ENCODE data around the gene NRXN3.

- no peak for TF ChIP-seq NCOA2 (CRISPR knock-in tag; IDR thresholded peaks at IDR 0.05)
- TF ChIP-seq CBX2 (IDR thresholded peaks at IDR 0.05; ENCODE audit: low read depth, low read length), result no peak
- TF ChIP-seq CBX2 (CRISPR knock-in tag; IDR thresholded peaks at IDR 0.05; ENCODE audit: low read depth), result no peak
- TF ChIP-seq NFYB (CRISPR knock-in tag; IDR thresholded peaks at IDR 0.05), result no peak
- no peak for TF ChIP-seq MEIS2 (CRISPR knock-in tag; IDR thresholded peaks at IDR 0.05)
- no peak for TF ChIP-seq MXI1 (IDR thresholded peaks at IDR 0.05; ENCODE audit: borderline replicate concordance, low read depth, low read length)
- no peak for TF ChIP-seq ZBTB1 (CRISPR knock-in tag; IDR thresholded peaks at IDR 0.05; ENCODE audit: borderline replicate concordance)
- TF ChIP-seq THAP8 (CRISPR knock-in tag; IDR thresholded peaks at IDR 0.05; ENCODE audit: borderline replicate concordance), result no peak
- TF ChIP-seq KLF6 (CRISPR knock-in tag; IDR thresholded peaks at IDR 0.05), result no peak
- TF ChIP-seq BRD4 (CRISPR knock-in tag; IDR thresholded peaks at IDR 0.05), result no peak
- no peak for TF ChIP-seq MAX (IDR thresholded peaks at IDR 0.05)
- TF ChIP-seq SRSF9 (IDR thresholded peaks at IDR 0.05; ENCODE audit: borderline replicate concordance, insufficient read depth, low read depth, low read length, poor library complexity, severe bottlenecking), result no peak
- TF ChIP-seq ZNF558 (CRISPR knock-in tag; IDR thresholded peaks at IDR 0.05; ENCODE audit: borderline replicate concordance), result no peak
- TF ChIP-seq MAZ (IDR thresholded peaks at IDR 0.05; ENCODE audit: borderline replicate concordance, low read depth, low read length), result no peak
- TF ChIP-seq MAZ (CRISPR knock-in tag; IDR thresholded peaks at IDR 0.05; ENCODE audit: low read depth), result no peak
These were observed 1016.4 kb downstream of the NRXN3 start for GRCh38 chr14:79186523-79186922.

All from HepG2 (cell line).